Stimulated activated CD4-positive, alpha-beta T cell treated with anti-CD3 and anti-CD28 coated beads, Interleukin-12 subunit alpha, Interleukin-12 subunit beta, amount 100 ng/mL, for 48 hours (primary cell): Measurements from ENCODE around the gene LRFN3.
"Not testable (repeated sequence)": the region's sequence is repeated elsewhere in the genome, so short reads cannot be mapped to it uniquely, and the experiment has no call there.

Experiments
- DNase-seq, 3 donors: peaks; one replicate each; pipeline ENCODE4 v3.0.0-alpha.2; 2020; ENCODE audit warnings: low read depth in 2 of 3, low spot score in 1 of 3

LRFN3 gene

DNA sequence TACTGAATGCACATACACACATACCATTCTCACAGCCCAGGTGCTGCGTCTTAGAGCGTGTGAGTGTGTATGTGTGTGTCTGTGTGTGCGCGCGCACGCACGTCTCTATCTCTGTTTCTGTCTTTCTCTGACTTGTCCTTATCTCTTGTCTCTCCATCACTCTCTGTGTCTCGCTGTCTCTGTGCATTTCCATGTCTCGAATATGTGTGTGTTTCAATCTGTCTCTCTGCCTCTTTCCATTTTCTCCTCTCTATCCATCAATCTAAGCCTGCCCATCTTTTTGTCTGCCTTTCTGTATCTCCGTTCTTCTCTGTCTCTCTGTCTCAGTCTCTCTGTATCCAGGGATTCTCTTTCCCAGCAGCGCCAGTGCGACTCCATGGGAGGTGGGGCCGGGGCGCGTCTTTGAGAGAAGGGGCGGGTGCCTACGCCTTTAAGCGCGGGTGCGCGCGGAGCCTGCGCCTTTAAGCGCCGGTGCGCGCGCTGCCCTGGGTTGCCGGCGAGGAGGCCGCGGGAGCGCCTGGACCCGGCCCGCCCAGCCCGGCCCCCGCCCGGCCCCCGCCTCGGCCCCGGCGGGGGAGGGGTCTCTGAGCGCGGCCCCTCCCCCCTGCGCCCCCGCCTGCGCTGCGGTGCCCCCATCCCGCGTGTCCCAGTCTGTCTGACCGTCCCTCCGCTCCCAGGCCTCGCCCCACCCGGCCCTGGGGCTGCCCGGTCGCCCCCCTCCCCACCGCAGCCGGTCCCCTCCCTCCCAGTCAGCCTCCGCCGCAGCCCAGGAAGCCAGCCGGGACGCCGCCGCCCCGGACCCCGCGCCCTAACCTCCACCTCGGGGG lies at the start of gene LRFN3:
Gene LRFN3 (plus strand): TSS at position 464 of the 827 bp plus-strand sequence. CDS start 3,052 bp downstream, outside the sequence.
- peak in 2 of 3 donors; percentile 45 to 60 for DNase-seq

DNA sequence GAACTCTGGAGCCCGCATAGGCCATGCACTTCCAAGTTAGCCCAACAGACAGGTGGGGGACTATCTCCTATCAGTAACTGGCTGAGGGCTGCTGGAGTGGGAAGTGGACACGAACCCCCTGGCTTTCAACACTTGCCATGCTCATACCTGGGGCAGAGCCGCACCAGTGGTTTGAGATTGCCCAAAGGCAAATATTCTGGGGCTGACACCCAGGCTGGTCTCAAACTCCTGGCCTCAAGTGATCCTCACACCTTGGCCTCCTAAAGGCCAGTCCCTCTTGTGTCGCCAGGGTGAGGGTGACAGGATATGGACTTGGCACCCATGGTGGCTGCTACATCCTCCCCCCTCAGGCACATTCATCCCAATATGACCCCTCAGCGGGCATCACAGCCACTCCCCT lies 49.0 kb upstream of the LRFN3 start:
- DNase-seq = no peak

- DNase-seq = no peak
Observed at GRCh38 chr19:35888398-35888797, 47.8 kb upstream of the LRFN3 start.

GRCh38 chr19:35889370-35890112 lies 46.6 kb upstream of the LRFN3 start:
- DNase-seq = no peak

GRCh38 chr19:35890113-35890650 lies 46.0 kb upstream of the LRFN3 start:
- DNase-seq = no peak

GRCh38 chr19:35891819-35892218 lies 44.4 kb upstream of the LRFN3 start:
- DNase-seq = not testable (repeated sequence)

DNA sequence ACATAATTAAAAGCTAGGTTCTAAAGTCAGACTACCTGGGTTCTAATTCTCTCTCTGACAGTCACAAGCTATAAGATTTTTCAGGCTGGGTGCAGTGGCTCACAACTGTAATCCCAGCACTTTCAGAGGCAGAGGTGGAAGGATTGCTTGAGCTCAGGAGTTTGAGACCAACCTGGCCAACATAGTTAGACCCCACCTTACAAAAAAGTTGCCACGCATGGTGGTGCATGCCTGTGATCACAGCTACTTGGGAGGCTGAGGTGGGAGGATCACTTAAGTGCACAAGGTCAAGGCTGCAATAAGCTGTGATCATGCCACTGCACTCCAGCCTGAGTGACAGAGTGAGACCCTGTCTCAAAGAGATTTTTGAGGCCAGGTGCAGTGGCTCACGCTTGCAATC lies 41.8 kb upstream of the LRFN3 start:
- no peak for DNase-seq

DNA sequence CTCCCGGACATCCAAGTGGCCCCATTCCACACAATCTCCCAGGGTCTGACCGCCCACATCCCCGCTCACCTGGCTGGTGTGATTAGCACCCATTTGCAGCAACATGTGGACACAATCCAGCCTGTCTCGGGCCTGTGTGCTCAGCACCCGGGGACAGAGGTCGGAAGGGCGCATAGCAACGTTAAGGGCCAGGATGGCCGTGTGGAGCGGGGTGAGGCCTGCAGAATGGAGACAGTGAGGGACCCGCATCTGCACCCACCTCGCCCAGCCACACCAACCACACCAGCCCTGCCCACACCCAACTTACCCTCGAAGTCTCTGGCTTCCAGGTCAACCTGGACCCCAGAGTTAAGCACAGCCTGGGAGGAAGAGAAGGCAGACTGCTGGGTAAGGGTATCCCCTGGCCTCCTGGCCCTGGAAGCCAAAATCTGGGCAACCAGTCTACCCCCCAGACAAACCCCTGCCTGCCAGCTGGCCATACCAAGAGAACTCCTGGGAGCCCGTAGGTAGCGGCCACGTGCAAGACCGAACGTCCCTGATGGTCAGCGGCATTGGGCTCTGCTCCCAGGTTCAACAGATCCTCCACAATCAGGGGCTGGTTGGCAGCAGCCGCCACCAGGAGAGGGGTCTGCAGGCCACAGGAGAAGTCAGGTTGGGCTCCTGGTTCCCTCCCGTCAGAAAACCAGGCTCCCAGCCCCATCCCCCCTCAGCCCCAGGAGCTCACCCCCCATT lies 40.1 kb upstream of the LRFN3 start:
- DNase-seq = no peak

GRCh38 chr19:35896643-35897040 lies 39.5 kb upstream of the LRFN3 start:
- DNase-seq = no peak

DNA sequence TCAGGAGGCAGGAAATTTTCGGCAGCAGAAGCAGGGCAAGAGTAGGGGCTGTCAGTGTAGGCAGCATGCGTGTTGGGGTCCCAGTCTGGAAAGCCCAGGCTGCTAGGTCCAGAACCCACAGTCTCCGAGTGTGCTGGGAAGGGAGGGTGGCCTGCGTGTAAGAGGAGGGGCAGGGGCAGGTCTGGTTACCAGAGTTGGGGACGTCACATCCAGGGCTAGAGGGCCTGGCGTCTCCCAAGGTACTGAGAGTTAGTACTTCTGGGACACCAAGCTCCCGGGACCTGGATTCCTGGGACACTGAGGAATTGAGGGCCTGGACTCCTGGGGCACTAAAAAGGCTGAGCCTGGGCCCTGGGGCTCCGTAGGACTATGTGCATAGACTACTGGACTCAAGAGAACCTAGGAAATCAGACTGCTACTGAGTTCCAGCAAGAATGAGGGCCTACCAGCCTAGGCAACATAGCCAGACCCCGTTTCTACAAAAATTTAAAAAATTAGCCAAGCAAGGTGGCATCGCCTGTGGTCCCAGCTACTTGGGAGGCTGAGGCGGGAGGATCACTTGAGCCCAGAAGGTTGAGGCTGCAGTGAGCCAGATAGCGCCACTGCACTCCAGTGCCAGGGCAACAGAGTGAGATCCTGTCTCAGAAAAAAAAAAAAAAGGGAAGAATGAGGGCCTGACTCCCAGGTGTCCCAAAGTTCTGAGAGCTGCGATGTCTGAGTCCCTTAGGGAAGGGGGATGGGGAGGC lies 38.3 kb upstream of the LRFN3 start:
- no peak for DNase-seq

DNA sequence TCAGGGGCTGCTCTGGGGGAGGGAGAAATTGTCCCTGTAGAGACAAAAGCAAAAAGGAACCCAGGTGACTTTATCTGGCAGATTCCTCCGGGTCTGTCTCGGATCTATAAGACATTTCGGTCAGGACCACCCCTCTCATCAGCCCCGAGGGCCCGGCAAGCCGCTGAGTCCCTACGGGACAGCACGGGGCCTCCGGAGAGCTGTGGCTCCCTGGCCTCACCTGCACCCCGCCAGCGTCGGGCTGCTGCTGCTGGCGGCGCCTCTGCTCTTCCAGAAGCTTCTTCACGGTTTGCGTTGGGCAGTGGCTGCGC lies 37.7 kb upstream of the LRFN3 start:
- no peak for DNase-seq

- peak; percentile 75 to 84 (median 79) for DNase-seq
Observed at GRCh38 chr19:35899547-35900214, 36.5 kb upstream of the LRFN3 start.

DNA sequence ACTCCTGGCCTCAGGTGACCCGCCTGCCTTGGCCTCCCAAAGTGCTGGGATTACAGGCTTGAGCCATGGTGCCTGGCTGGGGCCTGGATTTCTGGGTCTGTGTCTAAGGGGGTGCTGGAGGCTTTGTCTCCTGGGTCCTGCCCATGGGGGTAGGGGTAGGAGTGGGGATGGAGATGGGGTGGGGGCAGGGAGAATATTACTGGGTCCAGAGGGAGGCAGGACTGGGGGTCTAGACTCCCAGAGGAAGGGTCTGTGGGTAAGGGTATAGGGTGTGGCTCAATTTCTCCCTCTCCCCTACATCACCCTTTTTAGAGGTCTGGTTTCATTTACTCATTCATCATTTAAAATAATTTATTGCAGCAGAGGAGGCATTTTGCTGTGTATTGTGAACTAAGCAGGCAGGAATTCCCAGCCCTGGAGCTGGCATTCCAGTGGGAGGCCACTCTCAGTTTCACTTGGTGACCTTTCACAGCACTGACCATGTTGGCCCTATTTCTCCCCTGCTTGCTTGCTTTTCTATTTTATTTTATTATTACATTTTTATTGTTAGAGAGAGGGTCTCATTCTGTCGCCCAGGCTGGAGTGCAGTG lies 35.0 kb upstream of the LRFN3 start:
- DNase-seq = no peak

DNA sequence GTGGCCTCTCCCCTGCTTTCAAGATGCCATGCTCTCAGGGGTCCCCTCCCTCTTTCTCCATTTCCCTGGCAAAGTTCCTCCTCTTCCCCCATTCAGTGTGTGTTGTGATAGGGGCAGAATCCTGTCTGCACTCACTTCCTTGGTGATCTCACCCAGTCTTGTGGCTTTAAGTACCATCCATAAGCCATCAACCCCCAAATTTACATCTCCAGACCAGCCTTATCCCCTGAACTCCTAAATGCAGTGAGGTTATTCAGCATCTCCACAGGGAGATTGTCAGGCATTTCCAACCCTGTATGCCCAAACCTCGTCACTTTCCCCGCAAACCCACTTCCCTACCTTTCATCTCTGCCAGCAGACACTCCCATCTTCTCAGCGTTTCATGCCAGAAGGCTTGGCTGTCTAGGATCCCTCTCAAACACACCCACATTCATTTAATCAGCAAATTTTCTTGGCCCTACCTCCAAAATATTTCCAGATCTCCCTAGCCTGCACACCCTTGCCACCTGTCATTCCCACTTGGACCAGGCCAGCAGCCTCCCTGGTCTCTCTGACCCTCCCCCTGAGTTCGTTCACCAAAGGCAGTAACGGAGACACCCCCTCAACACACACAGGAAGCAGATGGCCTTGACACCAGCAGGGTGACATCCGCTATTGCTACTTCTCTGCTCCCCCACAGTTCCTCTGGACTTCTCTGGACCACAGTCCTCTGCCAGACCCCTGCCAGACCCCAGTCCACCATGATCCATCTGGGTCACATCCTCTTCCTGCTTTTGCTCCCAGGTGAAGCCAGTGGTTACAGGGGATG lies 34.1 kb upstream of the LRFN3 start, which contains the start of gene HCST:
Gene HCST (plus strand): TSS at position 676 of the 808 bp plus-strand sequence. CDS start 65 bp downstream, at position 741.
- no peak for DNase-seq

DNA sequence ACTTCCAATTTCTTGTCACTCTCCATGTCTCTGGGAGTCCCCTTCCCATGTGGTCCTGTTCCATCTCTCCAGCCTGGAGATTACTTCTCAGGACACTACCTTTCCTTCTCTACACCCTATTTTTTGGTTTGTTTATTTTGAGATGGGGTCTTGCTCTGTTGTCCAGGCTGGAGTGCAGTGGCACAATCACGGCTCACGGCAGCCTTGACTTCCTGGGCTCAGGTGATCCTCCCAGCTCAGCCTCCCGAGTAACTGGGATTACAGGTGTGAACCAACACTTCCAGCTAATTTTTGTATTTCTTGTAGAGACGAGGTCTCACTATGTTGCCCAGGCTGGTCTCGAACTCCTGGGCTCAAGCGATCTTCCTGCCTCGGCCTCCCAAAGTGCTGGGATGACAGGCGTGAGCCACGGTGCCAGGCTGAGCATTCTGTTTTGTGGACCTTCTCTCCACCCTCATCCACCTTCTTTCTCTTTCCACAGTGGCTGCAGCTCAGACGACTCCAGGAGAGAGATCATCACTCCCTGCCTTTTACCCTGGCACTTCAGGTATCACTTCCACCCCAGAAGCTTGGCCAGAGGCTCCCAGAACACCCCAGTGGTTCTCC lies 33.2 kb upstream of the LRFN3 start:
- DNase-seq = no peak

DNA sequence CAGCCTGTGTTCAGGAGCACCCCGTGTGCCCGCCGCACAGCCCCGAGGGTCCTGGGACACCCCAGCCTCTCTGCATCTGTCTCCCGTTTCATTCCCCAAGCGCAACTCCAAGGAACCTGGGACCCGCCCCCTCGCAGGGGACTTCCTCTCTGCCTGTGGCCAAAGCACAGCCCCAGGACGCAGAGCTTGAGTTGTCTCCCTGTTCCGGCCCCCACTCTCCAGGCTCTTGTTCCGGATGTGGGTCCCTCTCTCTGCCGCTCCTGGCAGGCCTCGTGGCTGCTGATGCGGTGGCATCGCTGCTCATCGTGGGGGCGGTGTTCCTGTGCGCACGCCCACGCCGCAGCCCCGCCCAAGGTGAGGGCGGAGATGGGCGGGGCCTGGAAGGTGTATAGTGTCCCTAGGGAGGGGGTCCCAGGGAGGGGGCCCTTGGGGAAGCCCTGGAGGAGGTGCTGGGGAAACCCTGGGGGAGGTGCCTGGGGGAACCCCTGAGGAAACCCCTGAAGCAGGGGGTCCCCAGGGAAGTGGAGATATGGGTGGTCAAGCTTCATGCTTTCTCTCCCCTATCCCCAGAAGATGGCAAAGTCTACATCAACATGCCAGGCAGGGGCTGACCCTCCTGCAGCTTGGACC lies 32.5 kb upstream of the LRFN3 start:
- peak; percentile 63 to 80 (median 77) for DNase-seq

DNA sequence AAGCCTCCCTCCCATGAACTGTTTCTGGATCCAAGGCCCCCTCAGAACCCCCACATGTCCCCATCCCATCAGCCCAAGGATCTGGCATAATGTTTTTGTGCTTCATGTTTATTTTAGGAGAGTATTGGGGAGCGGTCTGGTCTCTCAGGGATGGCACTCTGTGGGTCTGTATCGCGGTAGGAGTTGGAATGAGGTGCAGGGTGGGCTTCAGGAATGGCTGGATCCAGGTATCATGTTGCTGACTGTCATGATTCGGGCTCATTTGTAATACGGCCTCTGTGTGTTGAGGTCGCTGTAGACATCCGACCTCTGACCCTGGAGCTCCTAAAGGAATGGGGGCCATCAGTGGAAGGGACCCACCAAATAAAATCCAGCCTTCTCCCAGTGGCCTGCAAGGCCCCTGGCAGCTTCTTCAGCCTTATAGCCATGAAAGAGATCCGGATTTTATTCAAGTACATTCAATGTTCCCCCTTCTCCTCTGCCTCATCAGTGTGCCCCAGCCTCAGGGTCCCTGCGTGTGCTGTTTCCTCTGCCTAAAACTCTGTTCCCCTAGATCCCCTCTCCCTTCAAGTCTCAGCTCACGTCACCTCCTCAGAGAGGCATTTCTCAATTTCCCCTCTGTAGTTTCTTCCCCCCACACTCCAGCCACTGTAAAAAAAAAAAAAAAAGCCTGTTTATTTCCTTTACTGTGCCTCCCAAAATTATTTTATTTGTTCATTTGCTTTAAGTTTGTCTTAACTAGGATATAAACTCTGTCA lies 31.7 kb upstream of the LRFN3 start:
- no peak for DNase-seq
